ENCODE data around the gene COBL. TPM values are rescaled to one million over a fixed set of nuclear protein-coding genes. Genes with fewer than 3 reads are reported as not detected.

The COBL gene
- total RNA-seq, 1 experiment from 2014 or later, result 52.3 TPM

- H3K9me3 ChIP-seq (ENCODE audit: control insufficient read depth, low read depth, low read length), result no peaks in the 10 kb centered on the region
- H2BK120ac ChIP-seq (ENCODE audit: low read depth, low read length, poor library complexity, severe bottlenecking), result no peak overlapping the region
- H2BK20ac ChIP-seq (ENCODE audit: low read depth, low read length, poor library complexity, severe bottlenecking), result no peak overlapping the region
- H4K20me1 ChIP-seq (ENCODE audit: control insufficient read depth, insufficient read depth, insufficient read length), result no peaks in the 10 kb centered on the region
- H3T11ph ChIP-seq (ENCODE audit: low read length), result no peak overlapping the region
- no peak overlapping the region for H4K91ac ChIP-seq (ENCODE audit: insufficient read length, low read depth, low read length)
- H2AFZ ChIP-seq (ENCODE audit: low read length), result no peak overlapping the region
- no peaks in the 10 kb centered on the region for H3K27me3 Mint-ChIP-seq (ENCODE audit: low read depth)
- no peak overlapping the region for H4K5ac ChIP-seq (ENCODE audit: insufficient read length, low read depth, low read length)
- no peak overlapping the region for H3K27ac Mint-ChIP-seq
- H3K4me1 Mint-ChIP-seq, result peaks cover 21 to 24% of the 10 kb centered on the region in 2 experiments
- H2AK5ac ChIP-seq (ENCODE audit: insufficient read length, low read length), result no peak overlapping the region
- H3K56ac ChIP-seq (ENCODE audit: insufficient read length, low read depth, low read length), result no peak overlapping the region
- H2BK15ac ChIP-seq (ENCODE audit: low read depth, low read length), result no peak overlapping the region
- H3K79me1 ChIP-seq (ENCODE audit: insufficient read depth, low read depth, low read length, poor library complexity, severe bottlenecking), result no peaks in the 10 kb centered on the region
- no peak overlapping the region for H2BK12ac ChIP-seq (ENCODE audit: insufficient read length, low read depth, low read length)
- H3K23ac ChIP-seq (ENCODE audit: insufficient read length, low read depth, low read length), result no peak overlapping the region
- peak; percentile 50; the same call in 2 of the 3 replicates for TF ChIP-seq CTCF (conservative IDR thresholded peaks at IDR 0.05)
- no peak overlapping the region for H3K4me2 ChIP-seq (ENCODE audit: insufficient read depth, insufficient read length, low read length)
- H3K18ac ChIP-seq (ENCODE audit: insufficient read length, low read depth, low read length), result no peak overlapping the region
- no peak for DNase-seq
- no peak overlapping the region for H3K14ac ChIP-seq (ENCODE audit: insufficient read depth, low read length)
- H3K4me3 Mint-ChIP-seq, result no peak overlapping the region
- peaks cover 5% of the 10 kb centered on the region; the same call in 1 of the 2 replicates for H3K4me1 ChIP-seq (ENCODE audit: insufficient read depth, low read length)
- peaks cover 0 to 3% of the 10 kb centered on the region in 2 experiments; a peak in 1 of 5 replicates for H3K9me3 Mint-ChIP-seq
- H3K9ac ChIP-seq (ENCODE audit: extremely low read depth, insufficient read length, low read length), result no peak overlapping the region
- H2BK5ac ChIP-seq (ENCODE audit: insufficient read length, low read length), result no peak overlapping the region
- H3K36me3 Mint-ChIP-seq (ENCODE audit: insufficient read depth in 1 of 3, low read depth in 3 of 3), result peaks cover 0 to 8% (median 2%) of the 10 kb centered on the region in 3 experiments; a peak in 3 of 7 replicates
- no peak overlapping the region for H3K4ac ChIP-seq (ENCODE audit: low read depth, low read length)
- WGBS (ENCODE audit: extremely low coverage, insufficient read length, low lambda C conversion rate), result no CpG with 5 or more reads among the region's 2 CpGs
- H3K23me2 ChIP-seq (ENCODE audit: insufficient read length, low read depth, low read length, poor library complexity, severe bottlenecking), result no peaks in the 10 kb centered on the region
- H4K8ac ChIP-seq (replicated peaks; ENCODE audit: insufficient read length, low read depth, low read length), result no peak overlapping the region
- H3K79me2 ChIP-seq (ENCODE audit: insufficient read depth, low read length), result no peaks in the 10 kb centered on the region
- no peak overlapping the region for H3K27ac ChIP-seq (ENCODE audit: insufficient read length, low read depth, low read length)
- no peaks in the 10 kb centered on the region for H3K27me3 ChIP-seq (ENCODE audit: insufficient read depth, low read length)
Measured at GRCh38 chr7:50978633-50979215, 337.9 kb downstream of the COBL start.

Measured in H9 (cell line).